SK-N-SH treated with all-trans-retinoic acid at 6 μM for 48 hours (cell line): ENCODE results near the gene TNFRSF1B.
"Not testable (repeated sequence)": the region's sequence is repeated elsewhere in the genome, so short reads cannot be mapped to it uniquely, and the experiment has no call there.

Source experiments
- ARNTL ChIP-seq: fragments of 450-650 bp; formaldehyde crosslinking; IDR thresholded peaks from 2 replicates; pipeline ENCODE4 v1.5.0; 2020; ENCODE audit warnings: low read depth, mild to moderate bottlenecking, moderate library complexity, borderline replicate concordance
- BACH2 ChIP-seq: fragments of 250-450 bp; sonication (Bioruptor Pico); IDR thresholded peaks from 2 replicates; pipeline ENCODE4 v1.9.0; 2021; ENCODE audit warnings: mild to moderate bottlenecking, borderline replicate concordance
- CSDC2 ChIP-seq: fragments of 250-450 bp; sonication (Bioruptor Pico); IDR thresholded peaks from 2 replicates; pipeline ENCODE4 v1.5.0; 2020; ENCODE audit warnings: mild to moderate bottlenecking, moderate library complexity
- ESRRG ChIP-seq: fragments of 250-450 bp; sonication (Bioruptor Pico); IDR thresholded peaks from 2 replicates; pipeline ENCODE4 v1.6.1; 2021; ENCODE audit warnings: mild to moderate bottlenecking
- PPARA ChIP-seq: fragments of 250-450 bp; sonication (Bioruptor Pico); IDR thresholded peaks from 2 replicates; pipeline ENCODE4 v1.5.0; 2020; ENCODE audit warnings: mild to moderate bottlenecking, borderline replicate concordance
- TOX ChIP-seq: fragments of 250-450 bp; sonication (Bioruptor Pico); IDR thresholded peaks from 2 replicates; pipeline ENCODE4 v1.8.0; 2021; ENCODE audit warnings: mild to moderate bottlenecking, moderate library complexity, borderline replicate concordance
- ZC3H10 ChIP-seq: fragments of 250-450 bp; sonication (Bioruptor Pico); IDR thresholded peaks from 2 replicates; pipeline ENCODE4 v1.5.1; 2021; ENCODE audit warnings: mild to moderate bottlenecking, moderate library complexity
- ZFP3 ChIP-seq: fragments of 250-450 bp; sonication (Bioruptor Pico); IDR thresholded peaks from 2 replicates; pipeline ENCODE4 v1.5.0; 2020; ENCODE audit warnings: mild to moderate bottlenecking, moderate library complexity
- ZNF8 ChIP-seq: fragments of 450-650 bp; formaldehyde crosslinking; IDR thresholded peaks from 2 replicates; pipeline ENCODE4 v1.5.0; 2020; ENCODE audit warnings: mild to moderate bottlenecking, moderate library complexity
- TF ChIP-seq, protein P1 (sequence below): fragments of 250-450 bp; sonication (Bioruptor Pico); IDR thresholded peaks from 2 replicates; pipeline ENCODE4 v1.8.0; 2020; ENCODE audit warnings: mild to moderate bottlenecking, moderate library complexity, borderline replicate concordance

- TF ChIP-seq ESRRG (CRISPR knock-in tag); ARNTL (CRISPR knock-in tag); TOX (CRISPR knock-in tag); ZFP3 (CRISPR knock-in tag); PPARA (CRISPR knock-in tag); BACH2; CSDC2 (CRISPR knock-in tag); ZC3H10 (CRISPR knock-in tag); ZNF8: not testable (repeated sequence)
- TF ChIP-seq, protein P1, sequence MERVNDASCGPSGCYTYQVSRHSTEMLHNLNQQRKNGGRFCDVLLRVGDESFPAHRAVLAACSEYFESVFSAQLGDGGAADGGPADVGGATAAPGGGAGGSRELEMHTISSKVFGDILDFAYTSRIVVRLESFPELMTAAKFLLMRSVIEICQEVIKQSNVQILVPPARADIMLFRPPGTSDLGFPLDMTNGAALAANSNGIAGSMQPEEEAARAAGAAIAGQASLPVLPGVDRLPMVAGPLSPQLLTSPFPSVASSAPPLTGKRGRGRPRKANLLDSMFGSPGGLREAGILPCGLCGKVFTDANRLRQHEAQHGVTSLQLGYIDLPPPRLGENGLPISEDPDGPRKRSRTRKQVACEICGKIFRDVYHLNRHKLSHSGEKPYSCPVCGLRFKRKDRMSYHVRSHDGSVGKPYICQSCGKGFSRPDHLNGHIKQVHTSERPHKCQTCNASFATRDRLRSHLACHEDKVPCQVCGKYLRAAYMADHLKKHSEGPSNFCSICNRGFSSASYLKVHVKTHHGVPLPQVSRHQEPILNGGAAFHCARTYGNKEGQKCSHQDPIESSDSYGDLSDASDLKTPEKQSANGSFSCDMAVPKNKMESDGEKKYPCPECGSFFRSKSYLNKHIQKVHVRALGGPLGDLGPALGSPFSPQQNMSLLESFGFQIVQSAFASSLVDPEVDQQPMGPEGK (CRISPR knock-in tag): not testable (repeated sequence)
These were observed 57.3 kb downstream of the TNFRSF1B start for GRCh38 chr1:12224092-12224491.
